NCI-H2107 treated with DMSO at 0.1 percent for 48 hours (cell line): ENCODE data around the gene C14orf39.

Experiments used
- DNase-seq: peaks from one replicate; lab custom pipeline; 2025; ENCODE audit not compliant: unreplicated experiment; lab: John Stamatoyannopoulos, UW

The C14orf39 gene, protein sequence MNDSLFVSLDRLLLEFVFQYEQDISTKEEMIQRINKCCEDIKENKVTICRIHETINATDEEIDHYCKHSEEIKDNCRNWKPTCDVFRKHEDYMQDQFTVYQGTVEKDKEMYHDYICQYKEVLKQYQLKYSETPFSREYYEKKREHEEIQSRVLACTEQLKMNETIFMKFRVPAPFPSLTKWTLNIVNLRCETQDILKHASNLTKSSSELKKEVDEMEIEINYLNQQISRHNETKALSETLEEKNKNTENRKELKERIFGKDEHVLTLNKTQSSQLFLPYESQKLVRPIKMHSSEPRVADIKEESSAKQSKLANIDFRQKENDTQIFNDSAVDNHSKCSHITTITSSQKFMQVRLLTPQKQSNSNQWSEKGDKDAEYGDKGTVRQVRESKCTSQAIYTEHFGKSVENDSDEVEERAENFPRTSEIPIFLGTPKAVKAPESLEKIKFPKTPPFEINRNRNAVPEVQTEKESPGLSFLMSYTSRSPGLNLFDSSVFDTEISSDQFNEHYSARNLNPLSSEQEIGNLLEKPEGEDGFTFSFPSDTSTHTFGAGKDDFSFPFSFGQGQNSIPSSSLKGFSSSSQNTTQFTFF

GRCh38 chr14:60485598-60486251 lies at the start of gene C14orf39:
Gene C14orf39 (minus strand): TSS chr14:60486063. CDS start chr14:60485078, 985 bp downstream.
- no peak for DNase-seq

GRCh38 chr14:60532442-60532841 lies 46.6 kb upstream of the C14orf39 start:
- DNase-seq: no peak

DNA sequence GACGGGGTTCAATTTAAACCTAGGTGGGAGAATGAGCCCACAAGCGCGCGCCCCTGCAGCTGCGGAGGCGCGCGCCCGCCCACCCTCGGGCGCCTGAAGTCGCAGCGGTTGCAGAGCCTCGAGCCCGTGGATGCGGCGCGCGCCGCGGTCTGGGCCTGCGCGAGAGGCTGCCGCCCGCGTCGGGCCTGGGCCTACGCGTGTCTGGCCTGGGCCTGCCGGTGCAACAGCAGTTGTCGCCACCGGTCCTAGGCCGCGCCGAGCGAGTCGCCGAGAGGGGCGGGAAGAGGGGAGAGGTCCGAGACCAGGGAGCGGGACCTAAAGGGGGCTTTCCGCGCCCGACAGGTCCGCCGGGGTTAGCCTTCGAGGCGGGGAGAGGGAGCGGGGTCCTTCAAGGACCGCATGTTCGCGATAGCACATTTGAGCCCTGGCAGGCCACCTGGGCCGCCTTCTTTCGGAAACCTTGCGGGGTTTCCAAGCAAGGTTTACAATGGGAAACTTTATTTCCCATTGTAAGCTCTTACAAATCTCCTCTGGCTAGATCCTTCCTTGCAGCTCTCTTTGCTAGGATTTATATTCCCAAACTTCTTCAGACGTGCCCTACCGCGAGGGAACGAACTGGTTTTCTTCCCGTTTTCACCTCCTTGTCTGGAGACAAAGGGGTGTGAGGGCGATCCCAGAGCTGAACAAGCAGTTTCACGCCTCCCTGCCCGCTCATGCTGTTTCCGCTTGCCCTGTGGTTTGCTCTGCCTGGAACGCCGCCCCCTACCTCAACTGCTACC lies 29.8 kb upstream of the C14orf39 start:
- no peak for DNase-seq

DNA sequence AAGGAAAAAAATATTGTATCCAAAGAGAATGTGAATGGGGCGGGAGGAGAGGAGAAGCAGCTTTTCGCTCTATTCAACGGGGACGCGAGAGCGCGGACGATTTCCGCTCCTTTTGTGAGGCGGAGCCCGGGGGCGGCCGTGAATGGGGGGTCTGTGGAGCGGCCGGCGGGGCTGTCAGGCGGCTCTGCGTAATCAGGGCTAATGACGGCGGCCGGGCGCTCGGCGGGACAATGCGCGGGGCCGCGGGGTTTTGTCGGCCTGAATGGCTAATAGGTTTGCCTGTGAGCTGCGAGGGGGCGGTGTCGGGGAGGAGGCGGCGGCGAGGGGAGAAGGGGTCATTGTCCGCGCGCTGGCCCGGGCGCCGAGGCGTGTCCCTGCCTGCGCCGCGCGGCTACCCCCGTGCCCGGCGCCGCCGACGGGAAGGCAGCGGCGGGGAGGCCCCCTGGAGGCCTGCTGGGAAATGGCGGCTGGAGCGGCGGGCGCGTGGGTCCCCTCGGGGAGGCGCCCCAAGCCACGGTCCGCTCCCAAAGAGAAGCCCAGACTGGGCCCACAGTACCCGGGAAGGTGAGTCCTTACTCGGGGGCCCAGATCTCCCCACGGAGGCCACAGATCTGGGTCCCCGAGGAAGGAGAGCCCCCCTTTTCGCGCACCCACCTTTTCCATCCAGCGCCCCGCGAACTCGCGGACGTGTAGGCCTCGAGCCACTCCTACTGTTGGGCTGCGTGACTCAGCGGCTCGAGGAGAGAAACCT lies 29.1 kb upstream of the C14orf39 start:
- peak; percentile 70 for DNase-seq

GRCh38 chr14:60514378-60514740 lies 28.5 kb upstream of the C14orf39 start:
- DNase-seq: peak; percentile 81

DNA sequence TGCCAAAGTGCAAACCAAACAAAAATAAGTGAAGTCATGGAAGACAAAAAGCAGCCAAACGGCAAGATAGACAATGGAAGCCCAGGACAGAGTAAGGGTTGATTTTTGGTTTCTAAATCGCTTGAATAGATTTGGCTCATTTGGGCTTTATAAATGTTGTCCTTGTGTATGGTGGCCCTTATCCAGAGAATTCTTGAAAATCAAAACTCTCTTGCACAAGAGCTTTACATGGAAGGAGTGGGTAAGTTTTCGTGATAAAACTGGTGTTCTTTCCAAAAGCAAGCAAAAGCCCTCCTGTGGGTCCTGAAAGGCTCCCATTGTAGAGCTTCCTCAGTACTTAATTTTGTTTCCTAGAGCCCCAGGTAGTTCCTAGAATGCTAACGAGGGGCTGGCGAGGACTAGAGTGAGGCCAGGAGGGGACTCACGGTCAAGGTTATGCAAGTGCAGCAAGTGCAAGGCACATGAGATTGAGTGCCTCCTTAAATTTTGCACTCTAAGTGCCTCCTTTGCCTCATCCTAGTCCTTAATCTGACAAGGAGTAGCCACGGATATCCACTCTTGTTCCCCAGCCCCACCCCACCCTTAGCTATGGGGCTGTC lies 27.2 kb upstream of the C14orf39 start:
- no peak for DNase-seq

DNA sequence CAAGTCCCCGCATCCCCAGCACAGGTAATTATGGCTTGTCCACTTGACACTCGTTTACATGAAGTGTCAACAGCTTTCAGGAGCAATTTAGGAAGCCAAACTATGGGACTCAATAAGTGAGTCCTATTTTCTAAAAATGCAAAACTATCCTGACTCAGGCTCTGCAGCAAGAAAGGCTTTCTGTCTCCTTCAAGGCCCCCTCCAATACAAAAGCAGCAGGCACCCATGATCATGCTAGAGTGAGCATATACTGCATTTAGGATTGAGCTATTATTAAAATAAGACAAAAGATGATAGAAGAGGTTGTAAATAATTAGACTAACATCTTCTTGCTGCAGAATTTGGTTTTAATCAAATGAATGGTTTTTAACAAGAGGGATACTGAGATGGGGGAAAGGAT lies 26.3 kb upstream of the C14orf39 start:
- DNase-seq: no peak

DNA sequence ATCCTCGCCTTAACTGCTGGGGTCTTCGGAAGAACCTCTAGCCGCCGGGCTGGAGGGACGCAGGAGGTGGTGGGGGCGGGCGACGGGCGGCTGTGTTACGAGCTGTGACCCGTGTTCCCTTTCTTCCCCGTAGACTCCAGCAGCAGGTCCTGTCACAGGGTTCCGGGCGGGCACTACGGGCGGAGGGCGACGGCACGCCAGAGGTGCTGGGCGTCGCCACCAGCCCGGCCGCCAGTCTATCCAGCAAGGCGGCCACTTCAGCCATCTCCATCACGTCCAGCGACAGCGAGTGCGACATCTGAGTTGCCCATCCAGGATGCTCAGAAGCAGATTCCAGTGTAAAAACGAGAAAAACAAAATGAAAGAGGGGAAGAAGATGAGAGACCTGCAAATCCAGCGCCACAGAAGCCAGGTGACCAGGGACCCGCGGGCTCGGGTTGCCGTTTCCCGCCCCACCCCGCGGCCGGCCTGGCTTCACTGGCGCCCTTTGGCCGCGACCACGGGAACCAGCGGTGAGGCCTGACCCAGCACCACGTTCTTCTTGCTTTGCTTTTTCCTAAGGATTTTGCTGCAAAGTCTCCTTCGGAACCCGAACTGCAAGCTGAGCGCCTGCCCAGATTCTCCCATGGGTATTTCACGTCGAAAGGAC lies 25.2 kb upstream of the C14orf39 start:
- DNase-seq: no peak

GRCh38 chr14:60510254-60510950 lies 24.5 kb upstream of the C14orf39 start:
- DNase-seq: no peak

DNA sequence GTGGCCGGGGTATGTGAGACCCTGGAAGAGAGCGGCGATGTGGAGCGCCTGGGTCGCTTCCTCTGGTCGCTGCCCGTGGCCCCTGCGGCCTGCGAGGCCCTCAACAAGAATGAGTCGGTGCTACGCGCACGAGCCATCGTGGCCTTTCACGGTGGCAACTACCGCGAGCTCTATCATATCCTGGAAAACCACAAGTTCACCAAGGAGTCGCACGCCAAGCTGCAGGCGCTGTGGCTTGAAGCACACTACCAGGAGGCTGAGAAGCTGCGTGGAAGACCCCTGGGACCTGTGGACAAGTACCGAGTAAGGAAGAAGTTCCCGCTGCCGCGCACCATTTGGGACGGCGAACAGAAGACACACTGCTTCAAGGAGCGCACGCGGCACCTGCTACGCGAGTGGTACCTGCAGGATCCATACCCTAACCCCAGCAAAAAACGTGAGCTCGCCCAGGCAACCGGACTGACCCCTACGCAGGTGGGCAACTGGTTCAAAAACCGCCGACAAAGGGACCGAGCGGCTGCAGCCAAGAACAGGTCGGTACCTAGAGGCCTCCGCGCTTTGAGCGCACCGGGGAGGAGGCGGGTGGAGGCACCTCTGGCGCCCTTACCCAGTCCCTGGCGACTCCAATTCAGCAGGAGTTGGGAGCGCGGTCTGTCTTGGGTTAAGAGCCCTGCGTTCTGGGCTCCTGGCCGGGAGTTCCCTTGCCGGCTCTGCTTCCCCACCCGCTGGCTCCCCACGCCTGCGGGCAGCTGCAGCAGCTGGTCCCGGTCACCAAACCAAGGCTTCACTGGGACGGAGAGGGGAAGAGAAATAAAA lies 23.8 kb upstream of the C14orf39 start:
- DNase-seq: no peak

GRCh38 chr14:60508707-60509437 lies 23.0 kb upstream of the C14orf39 start, which contains the start of gene SIX6:
Gene SIX6 (plus strand): TSS chr14:60509146. CDS start chr14:60509399, 253 bp downstream.
- DNase-seq: peak; percentile 81

DNA sequence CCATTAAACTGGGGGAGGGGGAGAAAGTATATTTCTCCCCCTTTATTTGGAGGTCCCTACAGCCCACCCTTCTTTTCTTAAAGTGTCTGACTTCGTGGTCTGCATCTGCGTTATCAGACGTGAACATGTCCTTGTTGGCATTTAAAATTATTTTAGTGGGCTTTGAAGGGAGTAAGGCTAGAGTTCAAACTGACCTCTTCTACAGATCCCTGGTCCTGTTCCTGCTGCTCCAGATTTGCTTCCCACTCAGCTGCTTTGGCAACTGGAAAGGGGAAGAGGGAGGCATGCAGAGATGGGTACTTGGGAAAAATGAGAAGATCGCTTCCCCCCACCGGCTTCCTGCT lies 22.5 kb upstream of the C14orf39 start:
- peak; percentile 65 for DNase-seq

DNA sequence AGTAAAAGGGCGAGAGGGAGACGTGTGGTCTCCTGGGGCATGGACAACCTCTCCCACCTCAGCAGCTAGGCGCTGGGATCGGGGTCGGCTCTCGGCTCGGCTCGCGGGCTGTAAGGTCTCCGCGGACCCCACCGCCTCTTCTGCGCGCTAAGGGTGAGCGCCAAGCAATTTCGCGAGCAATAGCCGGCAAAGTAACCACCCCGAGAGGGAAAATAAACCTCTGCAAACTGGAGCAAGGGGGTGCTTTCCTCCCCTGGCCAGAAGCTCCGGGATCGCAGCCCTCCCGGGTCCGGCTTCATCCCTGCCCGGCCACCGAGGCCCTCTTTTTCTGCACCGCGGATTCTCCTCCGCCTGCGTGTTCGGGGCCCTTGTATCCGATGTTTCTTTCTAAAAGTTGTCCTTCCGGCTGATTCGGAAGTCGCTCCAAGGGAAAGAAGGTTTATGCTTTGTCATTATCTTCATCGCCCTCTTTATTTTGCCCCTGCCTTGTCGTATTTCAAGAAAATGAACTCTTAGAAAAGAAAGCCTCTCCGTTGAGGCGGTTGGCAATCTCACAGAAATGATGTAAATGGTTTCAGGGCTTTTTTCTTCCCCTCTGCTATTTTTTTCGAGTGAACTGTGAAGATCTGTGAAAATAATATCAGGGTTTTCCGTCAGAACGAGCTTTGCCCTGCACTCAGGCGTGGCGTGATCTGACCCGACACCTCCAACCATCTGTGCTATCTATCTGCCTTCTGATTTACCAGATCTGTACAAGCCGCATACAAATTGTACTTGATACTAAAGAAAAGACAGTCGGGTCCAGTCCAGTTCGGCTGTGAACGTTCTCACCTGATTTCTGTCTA lies 21.3 kb upstream of the C14orf39 start:
- DNase-seq: no peak

- no peak for DNase-seq
Observed at GRCh38 chr14:60506462-60506984, 20.7 kb upstream of the C14orf39 start.

- no peak for DNase-seq
Observed at GRCh38 chr14:60506010-60506409, 20.1 kb upstream of the C14orf39 start.

DNA sequence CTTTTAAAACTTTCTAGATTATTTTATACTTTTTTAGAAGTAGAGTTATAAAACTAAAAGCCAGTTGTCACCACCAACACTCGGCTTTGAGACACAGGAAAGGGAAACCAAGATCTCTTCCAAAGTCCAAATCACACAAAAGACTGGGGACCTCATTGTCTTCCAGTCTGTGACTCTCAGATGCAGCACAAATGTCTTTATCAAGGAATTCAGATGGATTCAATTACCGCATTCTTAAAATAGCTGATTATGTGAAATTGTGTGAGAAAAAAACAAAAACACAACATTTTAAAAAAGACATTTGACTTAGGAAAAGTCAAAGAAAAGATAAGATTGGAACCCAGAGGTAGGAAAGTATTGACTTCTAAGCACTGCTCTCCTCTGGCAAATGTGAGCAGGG lies 19.6 kb upstream of the C14orf39 start:
- no peak for DNase-seq

DNA sequence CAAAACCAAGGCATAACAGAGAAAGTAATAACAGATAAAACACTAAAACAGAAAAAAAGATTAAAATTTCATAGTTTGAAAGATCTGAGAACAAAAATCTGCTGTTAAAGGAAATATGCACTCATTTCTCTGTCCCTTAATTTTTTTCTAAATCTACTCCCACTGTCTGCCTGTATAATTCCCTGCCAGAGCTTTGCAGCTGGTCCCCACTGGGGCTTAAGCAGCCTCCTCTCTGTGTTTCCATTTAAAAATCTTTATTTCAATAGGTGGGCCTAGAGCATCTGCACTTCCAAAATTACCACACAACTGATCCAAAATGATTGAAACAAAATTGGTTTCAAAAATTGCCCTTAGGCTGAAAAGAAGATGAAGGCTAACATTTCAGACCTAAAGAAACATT lies 16.7 kb upstream of the C14orf39 start:
- no peak for DNase-seq
